Sigmoid colon (tissue), 4 donors: ENCODE measurements around the gene GALNT18.

Experiments used
- CTCF ChIP-seq, 4 experiments: fragments of 450-650 bp in 3 of 4; fragments of 200-600 bp in 1 of 4; IDR thresholded peaks; one replicate each; pipeline ENCODE4 v1.5.1; 2016 to 2019; ENCODE audit warnings: antibody characterized with exemption in 4 of 4, mild to moderate bottlenecking in 3 of 4, moderate library complexity in 2 of 4
- EP300 ChIP-seq, 4 donors: sonication (generic); formaldehyde crosslinking; IDR thresholded peaks; one replicate each; pipeline ENCODE4 v1.6.1; 2017; ENCODE audit warnings: antibody characterized with exemption in 4 of 4
- POLR2A ChIP-seq, 2 donors: fragments of 450-650 bp; IDR thresholded peaks; one replicate each; pipeline ENCODE4 v1.6.1; 2016; ENCODE audit warnings: antibody characterized with exemption in 2 of 2, mild to moderate bottlenecking in 2 of 2, moderate library complexity in 2 of 2
- POLR2AphosphoS5 ChIP-seq, 4 donors: sonication (generic); formaldehyde crosslinking; IDR thresholded peaks; one replicate each; pipeline ENCODE4 v1.6.1; 2017; ENCODE audit warnings: antibody characterized with exemption in 4 of 4

- TF ChIP-seq POLR2A (IDR thresholded peaks at IDR 0.05) (no peak), CTCF (IDR thresholded peaks at IDR 0.05) (no peak), POLR2AphosphoS5 (IDR thresholded peaks at IDR 0.05) (no peak), EP300 (IDR thresholded peaks at IDR 0.05) (no peak)
Measured at GRCh38 chr11:11535611-11536010, 86.2 kb downstream of the GALNT18 start.
